Superior temporal gyrus (tissue), 1 donor: ENCODE measurements around the gene SOCS2.
"Not testable (repeated sequence)": the region's sequence is repeated elsewhere in the genome, so short reads cannot be mapped to it uniquely, and the experiment has no call there.

Experiments
- DNase-seq: peaks from one replicate; pipeline ENCODE4 v3.0.0-alpha.2; 2016; ENCODE audit errors: extremely low spot score

The SOCS2 gene

GRCh38 chr12:93593843-93594242 lies 21.4 kb downstream of the SOCS2 start:
- no peak for DNase-seq

DNA sequence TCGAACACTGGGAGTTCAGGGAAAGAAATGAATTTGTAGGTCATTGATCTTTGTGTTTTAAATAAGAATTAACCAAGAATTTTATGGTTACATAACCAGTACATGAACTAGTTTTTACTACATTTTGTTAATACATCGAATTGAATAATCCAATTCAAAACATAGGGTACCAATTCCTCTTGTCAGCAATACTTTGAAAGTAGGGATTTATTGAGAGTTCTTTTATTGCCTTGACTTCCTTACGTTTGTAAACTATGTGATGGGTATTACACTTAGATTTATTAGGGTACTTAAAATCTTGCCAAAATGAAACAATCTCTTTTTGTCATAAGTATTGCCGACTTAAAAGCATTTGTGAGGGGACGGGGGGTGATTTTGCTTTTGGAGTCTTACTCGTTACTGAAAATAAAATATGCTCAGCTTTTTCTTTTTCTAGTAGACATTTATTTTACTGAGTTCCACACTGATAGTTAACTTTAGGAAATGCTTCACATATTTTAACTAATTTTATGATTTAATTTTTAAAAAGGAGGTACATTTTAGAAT lies 22.4 kb downstream of the SOCS2 start:
- DNase-seq: no peak

DNA sequence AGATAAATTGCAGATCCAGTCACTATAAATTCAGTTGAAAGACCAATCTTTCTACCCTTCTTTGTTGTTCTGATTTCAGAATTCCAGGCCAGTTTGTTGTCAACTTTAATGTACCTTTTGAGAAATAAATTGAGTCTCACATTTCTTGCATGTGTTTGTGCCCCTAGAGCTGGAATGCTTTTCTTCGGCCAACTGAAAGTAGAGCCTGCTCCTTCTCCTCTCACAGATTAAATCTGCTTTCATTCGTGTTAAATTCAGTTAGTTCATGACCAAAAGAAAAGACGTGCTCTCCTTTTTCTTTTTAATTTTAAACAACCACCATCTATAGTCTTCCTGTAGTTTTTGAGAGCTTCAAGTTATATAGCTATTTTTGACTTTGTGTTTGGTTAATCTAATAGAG lies 22.9 kb downstream of the SOCS2 start:
- no peak for DNase-seq

- no peak for DNase-seq
Measured at GRCh38 chr12:93597608-93598007, 25.1 kb downstream of the SOCS2 start.

GRCh38 chr12:93599192-93599591 lies 26.7 kb downstream of the SOCS2 start:
- no peak for DNase-seq

DNA sequence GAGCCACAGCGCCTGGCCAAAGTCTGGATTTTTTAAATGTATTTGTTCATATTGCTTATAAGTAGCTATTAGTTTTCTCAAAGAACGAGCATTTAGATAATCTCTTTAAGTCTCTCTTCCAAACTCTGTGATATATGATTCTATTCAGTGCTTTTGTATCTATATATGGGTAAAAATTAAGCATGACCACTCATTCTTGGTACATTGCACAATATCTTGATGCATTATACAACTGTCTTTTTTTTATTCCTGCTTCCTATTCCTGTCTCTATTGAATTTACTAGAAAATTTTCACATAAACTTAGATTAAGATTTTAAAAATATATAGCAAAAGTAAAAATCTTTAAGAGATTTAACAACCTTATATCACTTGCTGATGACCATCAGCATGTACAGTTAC lies 29.1 kb downstream of the SOCS2 start:
- no peak for DNase-seq

DNA sequence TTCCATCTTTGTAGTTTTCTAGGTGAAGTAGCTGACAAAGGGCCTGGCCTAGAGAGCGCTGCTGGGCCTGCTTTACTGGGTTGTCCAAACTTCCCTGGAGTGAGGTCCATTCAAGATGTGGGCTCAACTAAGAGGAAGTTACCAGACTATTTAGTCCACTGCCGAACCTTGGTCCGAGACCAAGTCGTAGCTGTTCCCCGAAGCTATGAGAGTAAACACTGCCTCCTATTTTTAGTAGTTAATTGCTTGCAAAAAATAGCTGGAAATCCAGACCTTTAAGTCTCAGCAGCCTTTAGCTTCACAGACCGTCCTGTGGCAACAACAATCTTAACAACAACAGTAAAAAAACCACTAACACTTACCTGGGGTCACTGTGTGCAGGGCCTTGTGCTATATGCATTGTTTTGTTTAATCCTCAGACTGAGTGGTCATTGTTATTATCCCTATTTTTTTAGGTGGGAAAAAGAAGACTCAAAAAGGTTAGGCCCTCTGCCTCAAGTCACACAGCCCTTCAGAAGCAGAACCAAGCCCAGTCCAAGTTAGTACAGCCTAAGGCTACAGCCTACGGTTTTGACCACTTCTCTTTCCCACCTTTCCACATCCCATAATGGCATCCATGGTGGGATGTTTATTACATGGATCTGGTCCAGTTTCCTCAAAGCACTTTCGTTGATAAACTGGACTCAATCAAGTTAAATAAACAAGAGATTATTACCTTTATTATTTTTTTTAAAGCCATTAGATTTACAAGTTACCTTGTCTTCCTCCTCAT lies 30.6 kb downstream of the SOCS2 start:
- no peak for DNase-seq

- DNase-seq: no peak
Measured at GRCh38 chr12:93603762-93604161, 31.3 kb downstream of the SOCS2 start.

- no peak for DNase-seq
Measured at GRCh38 chr12:93608313-93608712, 35.8 kb downstream of the SOCS2 start.

GRCh38 chr12:93609281-93610192 lies 37.1 kb downstream of the SOCS2 start:
- DNase-seq: no peak

DNA sequence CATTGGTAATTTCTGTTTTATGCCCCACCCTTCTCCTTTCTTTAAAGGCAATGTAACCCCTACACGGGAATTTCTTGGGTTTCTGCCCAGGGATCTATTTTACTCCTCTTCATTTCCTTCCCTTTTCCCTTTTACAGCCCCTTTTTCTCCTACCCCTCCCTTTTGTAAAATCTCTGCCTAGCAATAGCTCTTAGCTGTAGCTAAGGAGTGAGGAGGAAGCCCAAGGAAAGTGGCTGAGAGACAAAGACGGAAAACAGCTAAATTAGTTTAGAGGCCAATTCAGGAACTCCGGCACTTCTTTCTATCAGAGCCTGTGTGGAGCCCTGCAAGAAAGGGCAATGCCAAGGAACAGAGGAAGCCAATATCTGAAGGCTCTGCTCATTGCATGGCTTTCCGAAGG lies 40.3 kb downstream of the SOCS2 start:
- DNase-seq: peak; percentile 22

GRCh38 chr12:93614917-93615596 lies 42.6 kb downstream of the SOCS2 start:
- DNase-seq: no peak

- no peak for DNase-seq
Measured at GRCh38 chr12:93616584-93617101, 44.2 kb downstream of the SOCS2 start.

GRCh38 chr12:93618891-93619410 lies 46.5 kb downstream of the SOCS2 start:
- DNase-seq: no peak

DNA sequence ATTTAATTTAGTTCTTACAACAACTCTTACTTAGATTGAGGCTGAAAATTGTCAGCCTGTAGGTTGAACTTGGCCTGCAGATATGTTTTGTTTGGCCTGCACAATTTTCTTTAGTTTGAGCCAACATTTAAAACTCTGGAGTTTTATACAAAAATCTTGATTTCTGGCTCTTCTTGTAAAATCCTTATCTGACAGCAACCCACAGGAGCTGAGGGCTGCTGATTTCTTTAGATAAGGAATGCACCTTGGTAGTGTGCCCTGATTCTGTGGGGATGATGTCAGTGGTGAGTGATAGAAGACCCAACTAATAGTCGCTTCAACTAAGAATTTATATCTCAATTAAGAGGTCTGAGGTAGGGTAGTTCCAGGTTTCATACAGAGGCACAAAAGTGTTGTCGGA lies 49.5 kb downstream of the SOCS2 start:
- DNase-seq: no peak

DNA sequence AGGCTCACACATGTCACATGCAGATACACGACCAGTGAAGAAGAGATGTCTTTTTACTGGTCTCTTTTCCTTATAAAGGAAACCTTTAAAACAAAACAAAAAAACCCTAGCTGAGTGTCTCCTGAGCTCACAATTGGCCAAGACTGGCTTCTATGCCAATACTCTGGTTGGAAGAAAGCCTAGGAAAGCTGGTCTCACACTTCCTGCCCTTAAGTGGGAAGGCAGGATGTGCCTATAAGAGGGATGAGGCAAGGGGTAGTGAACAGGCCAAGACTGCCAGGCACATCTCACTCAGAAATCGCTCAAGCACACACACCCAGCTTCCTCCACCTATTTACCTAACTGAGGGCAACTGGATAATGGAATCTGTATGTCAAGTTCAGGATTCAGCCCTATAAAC lies 50.0 kb downstream of the SOCS2 start:
- DNase-seq: no peak

DNA sequence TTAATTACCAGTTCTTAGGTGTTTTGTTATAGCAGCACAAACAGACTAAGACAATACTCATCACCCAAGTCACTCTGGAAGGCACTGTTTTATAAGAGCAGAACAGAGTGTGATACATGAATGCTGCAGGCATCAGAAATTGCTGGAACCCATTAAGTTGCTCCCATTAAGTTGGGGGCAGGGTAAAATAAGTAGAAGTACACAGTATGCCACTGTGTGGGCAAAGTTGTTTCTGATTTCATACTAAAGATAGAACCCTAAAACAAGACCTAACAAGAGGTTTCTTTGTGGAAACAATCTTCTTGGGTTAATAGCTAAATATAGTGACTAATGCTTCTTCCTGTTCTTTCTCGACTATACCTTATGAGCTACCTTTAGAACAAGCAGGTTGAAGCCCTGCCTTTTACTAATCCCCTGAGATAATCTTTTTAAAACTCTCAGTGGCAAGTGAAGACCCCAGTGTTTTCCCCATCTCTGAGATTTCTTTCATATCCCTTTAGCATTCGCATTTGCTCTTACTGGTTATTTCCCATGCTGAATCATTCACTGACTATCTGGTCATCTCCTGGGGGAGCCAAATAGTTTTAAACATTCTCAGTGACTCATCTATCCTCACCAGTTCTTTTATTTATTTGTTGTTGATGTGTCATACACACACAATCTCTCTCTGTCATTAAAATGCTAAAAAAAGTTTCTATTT lies 52.3 kb downstream of the SOCS2 start:
- no peak for DNase-seq

- DNase-seq: not testable (repeated sequence)
Measured at GRCh38 chr12:93625295-93625645, 52.8 kb downstream of the SOCS2 start.

GRCh38 chr12:93626160-93626559 lies 53.7 kb downstream of the SOCS2 start:
- no peak for DNase-seq
